Subcutaneous preadipocyte (primary cell): Measurements from ENCODE around the gene PAPLN. TPM values are rescaled to one million over a fixed set of nuclear protein-coding genes. Genes with fewer than 3 reads are reported as not detected.

Experiments used
- small RNA-seq: library from RNA; depleted of rRNA; stranded (forward); fragments of <200 nt; gene quantifications from one replicate; pipeline ENCODE3, GENCODE V24; 2012
- total RNA-seq: library from RNA; depleted of rRNA; stranded (reverse); fragments of >200 nt; gene quantifications from 2 replicates; pipeline ENCODE4 v1.2.3, GENCODE V29; 2012

The PAPLN gene, protein sequence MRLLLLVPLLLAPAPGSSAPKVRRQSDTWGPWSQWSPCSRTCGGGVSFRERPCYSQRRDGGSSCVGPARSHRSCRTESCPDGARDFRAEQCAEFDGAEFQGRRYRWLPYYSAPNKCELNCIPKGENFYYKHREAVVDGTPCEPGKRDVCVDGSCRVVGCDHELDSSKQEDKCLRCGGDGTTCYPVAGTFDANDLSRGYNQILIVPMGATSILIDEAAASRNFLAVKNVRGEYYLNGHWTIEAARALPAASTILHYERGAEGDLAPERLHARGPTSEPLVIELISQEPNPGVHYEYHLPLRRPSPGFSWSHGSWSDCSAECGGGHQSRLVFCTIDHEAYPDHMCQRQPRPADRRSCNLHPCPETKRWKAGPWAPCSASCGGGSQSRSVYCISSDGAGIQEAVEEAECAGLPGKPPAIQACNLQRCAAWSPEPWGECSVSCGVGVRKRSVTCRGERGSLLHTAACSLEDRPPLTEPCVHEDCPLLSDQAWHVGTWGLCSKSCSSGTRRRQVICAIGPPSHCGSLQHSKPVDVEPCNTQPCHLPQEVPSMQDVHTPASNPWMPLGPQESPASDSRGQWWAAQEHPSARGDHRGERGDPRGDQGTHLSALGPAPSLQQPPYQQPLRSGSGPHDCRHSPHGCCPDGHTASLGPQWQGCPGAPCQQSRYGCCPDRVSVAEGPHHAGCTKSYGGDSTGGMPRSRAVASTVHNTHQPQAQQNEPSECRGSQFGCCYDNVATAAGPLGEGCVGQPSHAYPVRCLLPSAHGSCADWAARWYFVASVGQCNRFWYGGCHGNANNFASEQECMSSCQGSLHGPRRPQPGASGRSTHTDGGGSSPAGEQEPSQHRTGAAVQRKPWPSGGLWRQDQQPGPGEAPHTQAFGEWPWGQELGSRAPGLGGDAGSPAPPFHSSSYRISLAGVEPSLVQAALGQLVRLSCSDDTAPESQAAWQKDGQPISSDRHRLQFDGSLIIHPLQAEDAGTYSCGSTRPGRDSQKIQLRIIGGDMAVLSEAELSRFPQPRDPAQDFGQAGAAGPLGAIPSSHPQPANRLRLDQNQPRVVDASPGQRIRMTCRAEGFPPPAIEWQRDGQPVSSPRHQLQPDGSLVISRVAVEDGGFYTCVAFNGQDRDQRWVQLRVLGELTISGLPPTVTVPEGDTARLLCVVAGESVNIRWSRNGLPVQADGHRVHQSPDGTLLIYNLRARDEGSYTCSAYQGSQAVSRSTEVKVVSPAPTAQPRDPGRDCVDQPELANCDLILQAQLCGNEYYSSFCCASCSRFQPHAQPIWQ
- 4.8 and 8.0 TPM in 2 replicates for total RNA-seq

DNA sequence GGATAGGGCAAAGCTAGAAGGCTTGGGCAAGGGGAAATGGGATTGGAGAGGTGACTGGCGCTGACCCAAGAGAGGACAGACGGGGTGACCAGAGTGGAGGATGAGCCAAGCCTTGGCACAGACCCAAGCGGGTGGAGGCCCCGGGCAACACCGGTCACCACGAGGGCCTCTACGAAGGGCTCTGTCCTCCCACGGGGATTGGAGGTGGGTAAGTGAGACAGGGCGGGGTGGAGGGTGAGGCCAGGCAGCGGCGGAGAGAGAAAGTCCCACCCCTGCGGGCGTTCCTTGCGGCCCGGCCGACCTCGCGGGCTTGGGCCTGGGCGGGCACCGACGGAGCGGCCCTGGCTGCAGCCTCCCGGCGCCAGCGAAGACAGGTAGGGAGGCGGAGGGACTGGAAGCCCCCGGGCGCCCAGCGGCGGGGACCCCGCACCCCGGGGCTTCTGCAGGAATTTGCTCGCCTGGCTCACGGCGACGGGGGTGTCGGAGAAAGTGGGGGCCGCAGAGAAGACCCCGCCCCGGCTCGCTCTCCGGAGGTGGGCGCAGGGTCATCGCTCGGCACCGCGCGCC is at the start of gene PAPLN:
PAPLN (plus strand) TSS at position 288 of the 567 bp plus-strand sequence. CDS start 2,273 bp downstream, outside the sequence.

Small RNAs within 50 kb of the gene (small RNA-seq; reads per million reads assigned to genes)
- gene AC004858.1 = not detected
- gene RNU6-419P = not detected

Other genes starting within 250 kb of the PAPLN start
- 14.7 and 18.4 TPM in 2 replicates for gene ZFYVE1, start 210.4 kb upstream of the PAPLN start, total RNA-seq
- 28.7 and 35.2 TPM in 2 replicates for gene RBM25, start 179.0 kb upstream of the PAPLN start, total RNA-seq
- gene PSEN1, start 101.0 kb upstream of the PAPLN start, total RNA-seq = 25.7 and 29.1 TPM in 2 replicates
- 44.1 and 59.8 TPM in 2 replicates for gene NUMB, start 221.0 kb downstream of the PAPLN start, total RNA-seq